ENCODE data around the gene MLF1.

Gene MLF1

GRCh38 chr3:158642474-158643210 is 71.6 kb downstream of the MLF1 start:
- Histone ChIP-seq H3K9me3 (no peaks in the 10 kb centered on the region), H4K20me1 (no peaks in the 10 kb centered on the region), H3K4me2 (no peak overlapping the region)

GRCh38 chr3:158644345-158644908 is 73.4 kb downstream of the MLF1 start, which contains the start of gene GFM1:
TSS of gene GFM1 (plus strand) at chr3:158644527. CDS start at chr3:158644635, 108 bp downstream.
- Histone ChIP-seq H3K4me2 (peak within 1 kb of the TSS; percentile 74), H3K4me1 (peaks cover 11% of the 10 kb centered on the region), H3K27ac (peak within 1 kb of the TSS; percentile 80), H3K9ac (peak within 1 kb of the TSS; percentile 84), H3K4me3 (peak within 1 kb of the TSS; percentile 83), H3K36me3 (peaks cover 27% of the 10 kb centered on the region), H3K27me3 (no peaks in the 10 kb centered on the region), H4K20me1 (no peaks in the 10 kb centered on the region; the same call in 1 of the 2 replicates), H3K9me3 (no peaks in the 10 kb centered on the region)
- no peak for TF ChIP-seq Cebpa-rat (IDR thresholded peaks at IDR 0.05)

More at GRCh38 chr3:158642474-158643210, 71.6 kb downstream of the MLF1 start:
- TF ChIP-seq Cebpa-rat (IDR thresholded peaks at IDR 0.05) = no peak
- H3K36me3 ChIP-seq = peaks cover 12% of the 10 kb centered on the region
- H3K9ac ChIP-seq = no peak overlapping the region
- H3K4me3 ChIP-seq = no peak overlapping the region
- peaks cover 11% of the 10 kb centered on the region for H3K4me1 ChIP-seq
- H3K27me3 ChIP-seq = no peaks in the 10 kb centered on the region
- no peak overlapping the region for H3K27ac ChIP-seq

- Histone ChIP-seq H3K27me3 (no peaks in the 10 kb centered on the region), H3K27ac (no peak overlapping the region), H3K9ac (no peak overlapping the region), H3K4me2 (no peak overlapping the region), H3K9me3 (no peaks in the 10 kb centered on the region), H4K20me1 (no peaks in the 10 kb centered on the region; the same call in 1 of the 2 replicates), H3K4me1 (peaks cover 11% of the 10 kb centered on the region), H3K36me3 (peaks cover 71% of the 10 kb centered on the region), H3K4me3 (no peak overlapping the region)
- no peak for TF ChIP-seq Cebpa-rat (IDR thresholded peaks at IDR 0.05)
Observed at GRCh38 chr3:158649791-158650190, 78.8 kb downstream of the MLF1 start.

GRCh38 chr3:158651192-158651591 is 80.2 kb downstream of the MLF1 start:
- no peaks in the 10 kb centered on the region for H3K27me3 ChIP-seq
- H3K36me3 ChIP-seq = peaks cover 80% of the 10 kb centered on the region
- no peak overlapping the region for H3K4me3 ChIP-seq
- no peak for TF ChIP-seq Cebpa-rat (IDR thresholded peaks at IDR 0.05)
- H3K9me3 ChIP-seq = no peaks in the 10 kb centered on the region
- no peak overlapping the region for H3K27ac ChIP-seq
- H3K4me2 ChIP-seq = no peak overlapping the region
- H3K9ac ChIP-seq = no peak overlapping the region
- H4K20me1 ChIP-seq = no peaks in the 10 kb centered on the region; the same call in 1 of the 2 replicates
- H3K4me1 ChIP-seq = no peaks in the 10 kb centered on the region

- Histone ChIP-seq H3K4me3 (no peak overlapping the region), H3K4me1 (no peaks in the 10 kb centered on the region), H3K9me3 (no peaks in the 10 kb centered on the region), H3K9ac (no peak overlapping the region), H3K4me2 (no peak overlapping the region), H3K27ac (no peak overlapping the region), H3K36me3 (peaks cover 79% of the 10 kb centered on the region), H3K27me3 (no peaks in the 10 kb centered on the region), H4K20me1 (no peaks in the 10 kb centered on the region; the same call in 1 of the 2 replicates)
- TF ChIP-seq Cebpa-rat (IDR thresholded peaks at IDR 0.05) = no peak
Observed at GRCh38 chr3:158652463-158652862, 81.5 kb downstream of the MLF1 start.

All from BLaER1 (cell line).